IMR-90 (cell line): ENCODE results near the gene PRSS53. TPM values are rescaled to one million over a fixed set of nuclear protein-coding genes. Genes with fewer than 3 reads are reported as not detected.

Experiments used
- ATAC-seq: fragments of 200-7000 bp; cut with Tn5 transposase; 2 replicates; pipeline ENCODE4 v1.9.1; 2020; ENCODE audit warnings: low read depth, mild to moderate bottlenecking, moderate library complexity
- BruUV-seq: library from RNA; stranded (reverse); fragments of 400-500 nt; replicated peaks from 2 replicates; lab custom pipeline; 2021; lab: Mats Ljungman, UMichigan
- CTCF ChIA-PET: fragments of 300-600 bp; formaldehyde crosslinking; extraction: SDS; loops from one replicate; lab custom pipeline; 2021; ENCODE audit warnings: antibody characterized with exemption; lab: Yijun Ruan, JAX
- POLR2A ChIA-PET: fragments of 300-600 bp; sonication (Branson Sonifier 250); formaldehyde crosslinking; loops from one replicate; lab custom pipeline; 2022; ENCODE audit warnings: antibody characterized with exemption; ENCODE audit not compliant: unreplicated experiment; lab: Charles Lee
- DNase-seq: peaks from one replicate; pipeline ENCODE4 v3.0.0; 2013
- H2AFZ ChIP-seq: replicated peaks from 2 replicates; pipeline ENCODE3; 2013; ENCODE audit warnings: low read length, mild to moderate bottlenecking; ENCODE audit not compliant: poor library complexity
- H2AK5ac ChIP-seq: 2 replicates; pipeline ENCODE4 v1.6.1; 2013; ENCODE audit warnings: low read depth, low read length, inconsistent platforms
- H2AK9ac ChIP-seq: replicated peaks from 2 replicates; pipeline ENCODE3; 2013; ENCODE audit warnings: mild to moderate bottlenecking, low read depth, low read length, moderate library complexity; ENCODE audit not compliant: poor library complexity
- H2BK120ac ChIP-seq: 2 replicates; pipeline ENCODE4 v1.6.1; 2013; ENCODE audit warnings: low read depth, low read length, inconsistent platforms
- H2BK15ac ChIP-seq: 3 replicates; pipeline ENCODE4 v1.6.1; 2013; ENCODE audit warnings: low read depth, low read length, inconsistent platforms
- H2BK20ac ChIP-seq: 2 replicates; pipeline ENCODE4 v1.6.1; 2013; ENCODE audit warnings: low read depth, mild to moderate bottlenecking, inconsistent platforms, low read length, moderate library complexity
- H2BK5ac ChIP-seq: 2 replicates; pipeline ENCODE4 v1.6.1; 2013; ENCODE audit warnings: mild to moderate bottlenecking, low read depth, low read length, inconsistent platforms; ENCODE audit not compliant: poor library complexity, severe bottlenecking
- H3K14ac ChIP-seq: replicated peaks from 2 replicates; pipeline ENCODE4 v1.6.1; 2013; ENCODE audit warnings: low read depth, low read length, inconsistent platforms
- H3K18ac ChIP-seq: 2 replicates; pipeline ENCODE4 v1.6.1; 2013; ENCODE audit warnings: low read depth, low read length, control low read depth
- H3K23ac ChIP-seq: 2 replicates; pipeline ENCODE4 v1.6.1; 2013; ENCODE audit warnings: low read depth, low read length, inconsistent platforms
- H3K27ac ChIP-seq: 2 replicates; pipeline ENCODE4 v1.5.1; 2013; ENCODE audit warnings: mild to moderate bottlenecking, control low read depth, low read length; ENCODE audit not compliant: insufficient read depth
- H3K27me3 ChIP-seq: 2 replicates; pipeline ENCODE4 v1.6.1; 2013; ENCODE audit warnings: low read length; ENCODE audit not compliant: control insufficient read depth, insufficient read depth
- H3K36me3 ChIP-seq: 2 replicates; pipeline ENCODE4 v1.6.1; 2013; ENCODE audit warnings: low read length, mixed read lengths; ENCODE audit not compliant: control insufficient read depth, insufficient read depth
- H3K4ac ChIP-seq: 2 replicates; pipeline ENCODE4 v1.6.1; 2013; ENCODE audit warnings: low read depth, low read length, inconsistent platforms
- H3K4me1 ChIP-seq: 2 replicates; pipeline ENCODE4 v1.6.1; 2013; ENCODE audit warnings: low read length, mixed read lengths; ENCODE audit not compliant: control insufficient read depth, insufficient read depth
- H3K4me2 ChIP-seq: 2 replicates; pipeline ENCODE4 v1.6.1; 2013; ENCODE audit warnings: low read depth, mild to moderate bottlenecking, control low read depth, low read length, moderate library complexity
- H3K4me3 ChIP-seq: 2 replicates; pipeline ENCODE4 v1.5.1; 2013; ENCODE audit warnings: low read depth, mild to moderate bottlenecking, control low read depth, low read length, moderate library complexity; ENCODE audit not compliant: insufficient read depth
- H3K56ac ChIP-seq: 2 replicates; pipeline ENCODE4 v1.6.1; 2013; ENCODE audit warnings: low read length, inconsistent platforms; ENCODE audit not compliant: insufficient read depth; ENCODE audit errors: extremely low read depth
- H3K79me1 ChIP-seq, 2 experiments: 2 replicates each; pipeline ENCODE4 v1.6.1; 2013; ENCODE audit warnings: low read length in 2 of 2, inconsistent platforms in 1 of 2, low read depth in 1 of 2
- H3K9ac ChIP-seq: 2 replicates; pipeline ENCODE4 v1.6.1; 2013; ENCODE audit warnings: low read depth, low read length, control low read depth
- H3K9me1 ChIP-seq: 2 replicates; pipeline ENCODE4 v1.6.1; 2013; ENCODE audit warnings: low read length, inconsistent platforms; ENCODE audit not compliant: insufficient read depth
- H3K9me3 ChIP-seq: 2 replicates; pipeline ENCODE4 v1.6.1; 2013; ENCODE audit warnings: low read length; ENCODE audit not compliant: control insufficient read depth, insufficient read depth
- H4K20me1 ChIP-seq: 2 replicates; pipeline ENCODE4 v1.6.1; 2013; ENCODE audit warnings: low read length, inconsistent platforms; ENCODE audit not compliant: insufficient read depth
- H4K5ac ChIP-seq: 2 replicates; pipeline ENCODE4 v1.6.1; 2013; ENCODE audit warnings: mild to moderate bottlenecking, low read depth, low read length, control low read depth
- H4K8ac ChIP-seq, 2 experiments: 2 replicates each; pipeline ENCODE4 v1.6.1; 2013; ENCODE audit warnings: low read depth in 2 of 2, low read length in 2 of 2, control low read depth in 1 of 2, inconsistent platforms in 1 of 2
- H4K91ac ChIP-seq: 2 replicates; pipeline ENCODE4 v1.6.1; 2013; ENCODE audit warnings: low read depth, low read length, inconsistent platforms; ENCODE audit not compliant: insufficient read depth
- BHLHE40 ChIP-seq: fragments of 150-350 bp; IDR thresholded peaks from 2 replicates; pipeline ENCODE4 v1.6.1; 2016; ENCODE audit warnings: mild to moderate bottlenecking, low read depth, low read length
- CEBPB ChIP-seq: IDR thresholded peaks from 2 replicates; pipeline ENCODE4 v1.6.1; 2012; ENCODE audit warnings: low read depth, low read length, improper control_type of control experiment
- CHD1 ChIP-seq: IDR thresholded peaks from 2 replicates; pipeline ENCODE4 v1.6.1; 2012; ENCODE audit warnings: low read depth, low read length, improper control_type of control experiment
- CTCF ChIP-seq: conservative IDR thresholded peaks from 2 replicates; pipeline ENCODE4 v1.5.1; 2012; ENCODE audit warnings: mild to moderate bottlenecking, low read depth, low read length, improper control_type of control experiment
- ELK1 ChIP-seq: fragments of 150-350 bp; IDR thresholded peaks from 2 replicates; pipeline ENCODE4 v1.6.1; 2016; ENCODE audit warnings: low read depth, mild to moderate bottlenecking, low read length, moderate library complexity, borderline replicate concordance
- FOS ChIP-seq: fragments of 150-350 bp; IDR thresholded peaks from 2 replicates; pipeline ENCODE4 v1.6.1; 2016; ENCODE audit warnings: low read depth, low read length
- MAFK ChIP-seq: IDR thresholded peaks from 2 replicates; pipeline ENCODE4 v1.6.1; 2012; ENCODE audit warnings: low read depth, low read length, improper control_type of control experiment
- MAZ ChIP-seq: IDR thresholded peaks from 2 replicates; pipeline ENCODE4 v1.6.1; 2012; ENCODE audit warnings: low read depth, mild to moderate bottlenecking, low read length, improper control_type of control experiment, moderate library complexity, borderline replicate concordance
- NFE2L2 ChIP-seq: fragments of 150-350 bp; IDR thresholded peaks from 2 replicates; pipeline ENCODE4 v1.6.1; 2016; ENCODE audit warnings: low read depth, mild to moderate bottlenecking, low read length
- POLR2A ChIP-seq: IDR thresholded peaks from 2 replicates; pipeline ENCODE4 v1.6.1; 2012; ENCODE audit warnings: mild to moderate bottlenecking, low read depth, low read length
- RAD21 ChIP-seq: IDR thresholded peaks from 2 replicates; pipeline ENCODE4 v1.6.1; 2012; ENCODE audit warnings: low read length, improper control_type of control experiment
- RCOR1 ChIP-seq: IDR thresholded peaks from 2 replicates; pipeline ENCODE4 v1.6.1; 2012; ENCODE audit warnings: mild to moderate bottlenecking, low read length, improper control_type of control experiment; ENCODE audit not compliant: insufficient replicate concordance
- RFX5 ChIP-seq: IDR thresholded peaks from 2 replicates; pipeline ENCODE4 v1.8.0; 2012; ENCODE audit warnings: low read depth, mild to moderate bottlenecking, low read length, moderate library complexity
- WGBS, 2 experiments: methylation state at CpG; one replicate each; pipeline versions ENCODE4 v1.1.5 to v1.1.7; 2013; ENCODE audit warnings: missing lambda C conversion rate in 2 of 2; ENCODE audit not compliant: insufficient read length in 1 of 2; ENCODE audit errors: extremely low coverage in 2 of 2; 5-methylcytosine and 5-hydroxymethylcytosine counted together
- dilution Hi-C: fragments of 300-500 bp; cut with HindIII; formaldehyde crosslinking; loops from one replicate; pipeline ENCODE4 v1.14.3; 2018; ENCODE audit warnings: low sequenced_read_pairs; ENCODE audit not compliant: unreplicated experiment
- in situ Hi-C: fragments of 300-500 bp; cut with MboI; formaldehyde crosslinking; loops from 3 replicates; pipeline ENCODE4 v1.14.3; 2019; ENCODE audit warnings: low sequenced_read_pairs, inconsistent platforms, mixed read lengths
- intact Hi-C: fragments of 100-400 bp; cut with micrococcal nuclease; formaldehyde crosslinking; loops from 2 replicates; pipeline ENCODE4 v1.10.0; 2022
- polyA plus RNA-seq, 3 experiments: library from polyadenylated mRNA; depleted of rRNA; stranded (reverse); fragments of >200 nt; gene quantifications; 2 replicates each; pipeline ENCODE4 v1.2.3, GENCODE V29; 2012; ENCODE audit warnings: low replicate concordance in 1 of 3
- total RNA-seq: library from RNA; depleted of rRNA; stranded (reverse); fragments of >200 nt; gene quantifications from 2 replicates; pipeline ENCODE4 v1.2.3, GENCODE V29; 2012
- TF ChIP-seq, protein P1 (sequence below): fragments of 150-350 bp; IDR thresholded peaks from 2 replicates; pipeline ENCODE4 v1.6.1; 2017; ENCODE audit warnings: mild to moderate bottlenecking, antibody characterized with exemption, low read length, low read depth

The PRSS53 gene
- total and polyA plus RNA-seq, 2 of the 4 experiments (the other 2 are of a cell fraction) = 0.72 to 5.9 TPM

GRCh38 chr16:31136287-31136662 is 47.5 kb upstream of the PRSS53 start:
- Histone ChIP-seq H4K5ac (no peak overlapping the region), H3K27ac (no peak overlapping the region), H2AFZ (peak overlapping the region; percentile 6), H2AK9ac (no peak overlapping the region), H3K4me3 (no peak overlapping the region), H4K8ac (no peak overlapping the region), H3K9ac (no peak overlapping the region), H4K20me1 (no peaks in the 10 kb centered on the region), H3K56ac (no peak overlapping the region), H2BK15ac (no peak overlapping the region), H3K27me3 (no peaks in the 10 kb centered on the region; the same call in 1 of the 2 replicates), H3K4me1 (peaks cover 14% of the 10 kb centered on the region), H2BK5ac (no peak overlapping the region), H2BK20ac (no peak overlapping the region), H4K91ac (no peak overlapping the region), H3K4ac (no peak overlapping the region), H2AK5ac (no peak overlapping the region), H3K23ac (no peak overlapping the region), H3K4me2 (no peak overlapping the region), H3K9me3 (no peaks in the 10 kb centered on the region), H3K9me1 (peaks cover 11% of the 10 kb centered on the region), H3K79me1 (peaks cover 0 to 7% of the 10 kb centered on the region in 2 experiments; a peak in 1 of 4 replicates), H3K36me3 (peaks cover 5% of the 10 kb centered on the region), H2BK120ac (no peak overlapping the region), H3K14ac (no peak overlapping the region), H3K18ac (no peak overlapping the region)
- DNase-seq (no peak), ATAC-seq (no peak)
- intact Hi-C loops = no loop called here
- ChIA-PET CTCF (no interaction called here), POLR2A (no interaction called here)
- WGBS, 2 experiments = no CpG with 5 or more reads among the region's 6 CpGs
- dilution Hi-C loops = no loop called here
- no TSS peak for BruUV-seq
- in situ Hi-C loops = no loop called here
- TF ChIP-seq CHD1 (no peak), POLR2A (no peak), CTCF (no peak), CEBPB (no peak), RFX5 (no peak), NFE2L2 (no peak), FOS (no peak), MAFK (no peak), BHLHE40 (no peak), RCOR1 (no peak), MAZ (no peak), RAD21 (no peak), ELK1 (no peak)
- TF ChIP-seq, protein P1, sequence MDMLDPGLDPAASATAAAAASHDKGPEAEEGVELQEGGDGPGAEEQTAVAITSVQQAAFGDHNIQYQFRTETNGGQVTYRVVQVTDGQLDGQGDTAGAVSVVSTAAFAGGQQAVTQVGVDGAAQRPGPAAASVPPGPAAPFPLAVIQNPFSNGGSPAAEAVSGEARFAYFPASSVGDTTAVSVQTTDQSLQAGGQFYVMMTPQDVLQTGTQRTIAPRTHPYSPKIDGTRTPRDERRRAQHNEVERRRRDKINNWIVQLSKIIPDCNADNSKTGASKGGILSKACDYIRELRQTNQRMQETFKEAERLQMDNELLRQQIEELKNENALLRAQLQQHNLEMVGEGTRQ = no peak
